SIG-M5 treated with dmso at 0.1 percent for 504 hours (cell line): ENCODE results near the gene ZDHHC16.
"Not testable (repeated sequence)": the region's sequence is repeated elsewhere in the genome, so short reads cannot be mapped to it uniquely, and the experiment has no call there.

Experiments used
- DNase-seq: peaks from one replicate; lab custom pipeline; 2025; ENCODE audit not compliant: unreplicated experiment; lab: John Stamatoyannopoulos, UW

Gene ZDHHC16

DNA sequence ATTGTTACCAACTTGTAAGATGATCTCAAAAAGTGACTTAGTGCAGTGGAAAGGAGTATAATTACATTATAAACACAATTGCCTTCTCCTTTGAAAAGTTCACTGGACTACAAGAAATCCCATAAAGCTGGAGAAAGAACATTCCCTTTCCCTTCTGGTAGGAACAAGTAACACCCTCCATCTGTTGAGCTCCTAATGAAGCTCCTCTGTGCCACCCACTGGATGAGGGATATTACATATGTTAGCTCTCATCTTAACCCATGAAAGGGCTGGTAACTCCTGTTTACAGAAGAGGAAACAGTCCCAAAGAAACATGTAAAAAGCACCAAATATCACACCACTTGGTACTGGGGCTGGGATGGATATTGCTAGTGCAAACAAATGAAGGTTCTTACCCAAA is 11.9 kb upstream of the ZDHHC16 start:
- DNase-seq, result no peak

DNA sequence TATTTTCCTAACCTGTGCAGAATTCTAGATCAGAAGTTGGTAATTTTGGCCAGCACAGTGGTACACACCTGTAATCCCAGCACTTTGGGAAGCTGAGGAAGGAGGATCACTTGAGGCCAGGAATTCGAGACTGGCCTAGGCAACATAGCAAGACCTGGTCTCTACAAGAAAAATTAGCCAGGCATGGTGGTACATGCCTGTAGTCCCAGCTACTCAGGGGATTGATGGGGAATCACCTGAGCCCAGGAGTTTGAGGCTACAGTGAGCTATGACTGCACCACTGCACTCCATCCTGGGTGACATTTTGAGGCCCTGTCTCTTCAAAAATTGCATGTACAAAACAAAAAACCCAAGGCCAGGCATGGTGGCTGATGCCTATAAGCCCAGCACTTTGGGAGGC is 11.4 kb upstream of the ZDHHC16 start:
- DNase-seq, result no peak

DNA sequence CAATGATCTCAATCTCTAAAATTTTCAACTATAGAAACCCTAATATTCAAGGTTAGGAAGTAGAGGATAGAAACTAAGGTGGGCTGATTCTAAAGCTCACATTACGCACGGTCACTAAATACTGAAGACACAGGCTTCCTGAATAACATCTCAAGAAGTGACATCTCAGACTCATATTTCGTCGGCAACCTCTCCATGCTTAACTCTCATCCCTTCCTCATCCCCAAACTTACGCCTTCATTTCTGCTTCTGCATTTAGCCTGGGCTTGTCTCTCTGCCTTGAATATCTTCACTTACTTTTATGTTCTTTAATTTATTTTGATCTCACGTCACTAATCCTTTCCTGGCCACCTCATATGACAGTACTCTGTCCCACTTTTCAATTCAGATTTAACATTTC is 10.8 kb upstream of the ZDHHC16 start:
- DNase-seq, result no peak

DNA sequence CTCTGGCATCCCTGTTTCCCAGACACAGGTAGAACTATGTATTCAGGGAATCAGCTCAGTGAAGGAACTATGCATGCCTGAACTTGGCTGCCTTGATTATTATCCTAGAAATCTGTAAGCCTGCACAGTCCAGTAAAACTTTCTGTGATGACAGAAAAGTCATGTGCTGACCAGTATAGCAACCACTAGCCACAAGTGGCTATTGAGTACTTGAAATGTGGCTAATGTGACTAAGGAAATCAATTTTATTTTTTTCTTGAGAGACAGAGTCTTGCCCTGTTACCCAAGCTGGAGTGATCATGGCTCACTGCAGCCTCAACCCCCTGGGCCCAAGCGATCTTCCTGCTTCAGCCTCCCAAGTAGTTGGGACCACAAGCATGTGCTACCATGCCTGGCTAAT is 3.7 kb upstream of the ZDHHC16 start:
- no peak for DNase-seq

DNA sequence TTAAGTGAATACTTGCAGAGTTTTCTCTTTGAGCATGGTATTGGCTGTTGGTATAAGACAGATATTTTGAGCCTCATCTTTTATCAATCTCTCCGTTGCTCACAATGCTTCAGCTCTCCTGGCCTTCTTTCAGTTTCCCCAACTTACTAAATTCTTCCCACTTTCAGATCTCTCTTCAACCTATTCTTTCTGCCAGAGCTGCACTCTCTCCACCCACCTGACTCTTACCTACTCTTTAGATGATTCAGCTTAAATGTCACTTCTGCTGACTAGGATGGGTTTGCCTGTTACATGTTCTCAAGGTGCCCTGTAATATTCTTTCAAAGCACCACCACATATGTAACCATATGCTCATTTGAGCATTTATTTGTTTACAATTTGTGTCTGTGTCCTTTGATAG is 1.8 kb upstream of the ZDHHC16 start:
- DNase-seq, result no peak

DNA sequence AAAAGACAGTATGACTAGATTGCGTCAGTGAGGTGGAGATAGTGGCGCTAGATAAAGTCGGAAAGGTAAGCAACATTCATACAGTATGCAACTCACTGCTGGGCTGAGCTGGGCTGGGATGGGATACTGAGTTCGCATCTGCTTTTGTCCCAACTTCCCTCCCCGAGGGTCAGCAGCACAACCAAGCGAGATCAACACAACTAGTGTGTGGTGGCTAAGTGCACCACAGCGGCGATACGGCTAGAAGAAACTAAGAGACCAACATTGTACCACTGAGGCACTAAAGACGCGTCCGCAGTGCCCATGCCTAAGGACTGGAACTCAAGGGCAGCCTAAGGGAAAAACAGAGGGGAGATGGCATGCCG is 636 bp upstream of the ZDHHC16 start:
- DNase-seq, result no peak

DNA sequence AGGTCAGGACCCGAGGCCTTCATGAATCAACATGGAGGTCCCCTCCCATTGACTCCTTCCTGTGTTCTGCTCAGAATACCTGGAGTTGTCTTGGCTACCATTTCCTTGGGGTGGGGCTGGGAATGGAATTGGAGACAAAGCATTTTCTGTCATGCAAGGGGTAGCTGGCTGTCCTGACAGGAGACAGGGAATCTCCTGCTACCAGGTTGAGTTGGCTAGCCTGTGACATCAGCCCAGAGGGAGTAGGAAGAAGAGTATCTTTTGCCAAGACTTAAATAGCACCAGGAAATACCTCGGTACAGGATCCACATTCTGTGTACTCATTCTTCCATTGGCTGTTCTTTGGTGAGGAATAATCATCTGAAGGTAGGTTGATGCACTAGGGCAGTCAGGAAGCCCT is 4.9 kb downstream of the ZDHHC16 start:
- DNase-seq, result no peak

DNA sequence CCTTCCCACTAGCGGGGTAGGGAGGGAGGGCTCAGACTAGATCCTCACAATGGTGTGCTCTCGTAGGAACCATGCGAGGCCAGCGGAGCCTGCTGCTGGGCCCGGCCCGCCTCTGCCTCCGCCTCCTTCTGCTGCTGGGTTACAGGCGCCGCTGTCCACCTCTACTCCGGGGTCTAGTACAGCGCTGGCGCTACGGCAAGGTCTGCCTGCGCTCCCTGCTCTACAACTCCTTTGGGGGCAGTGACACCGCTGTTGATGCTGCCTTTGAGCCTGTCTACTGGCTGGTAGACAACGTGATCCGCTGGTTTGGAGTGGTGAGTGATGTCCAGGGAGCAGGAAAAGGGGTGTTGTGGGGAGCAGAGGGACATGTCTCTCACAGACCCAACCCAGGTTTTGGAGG is 5.6 kb downstream of the ZDHHC16 start:
- DNase-seq, result no peak

DNA sequence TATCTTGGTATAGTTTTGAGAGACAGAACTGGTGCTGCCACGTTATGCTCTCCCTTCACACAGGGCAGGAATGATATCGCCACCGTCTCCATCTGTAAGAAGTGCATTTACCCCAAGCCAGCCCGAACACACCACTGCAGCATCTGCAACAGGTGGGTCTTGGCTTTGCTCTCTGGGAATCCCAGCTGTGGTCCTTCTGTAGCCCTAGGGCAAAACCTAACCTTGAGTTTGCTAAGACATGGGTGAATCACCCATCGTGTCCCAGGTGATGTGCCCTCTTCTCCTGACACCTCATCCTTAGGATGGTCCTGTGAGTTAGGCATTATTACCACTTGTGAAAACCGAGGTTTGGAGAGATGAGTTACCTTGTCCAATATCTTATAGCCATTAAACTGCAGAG is 6.4 kb downstream of the ZDHHC16 start:
- no peak for DNase-seq

DNA sequence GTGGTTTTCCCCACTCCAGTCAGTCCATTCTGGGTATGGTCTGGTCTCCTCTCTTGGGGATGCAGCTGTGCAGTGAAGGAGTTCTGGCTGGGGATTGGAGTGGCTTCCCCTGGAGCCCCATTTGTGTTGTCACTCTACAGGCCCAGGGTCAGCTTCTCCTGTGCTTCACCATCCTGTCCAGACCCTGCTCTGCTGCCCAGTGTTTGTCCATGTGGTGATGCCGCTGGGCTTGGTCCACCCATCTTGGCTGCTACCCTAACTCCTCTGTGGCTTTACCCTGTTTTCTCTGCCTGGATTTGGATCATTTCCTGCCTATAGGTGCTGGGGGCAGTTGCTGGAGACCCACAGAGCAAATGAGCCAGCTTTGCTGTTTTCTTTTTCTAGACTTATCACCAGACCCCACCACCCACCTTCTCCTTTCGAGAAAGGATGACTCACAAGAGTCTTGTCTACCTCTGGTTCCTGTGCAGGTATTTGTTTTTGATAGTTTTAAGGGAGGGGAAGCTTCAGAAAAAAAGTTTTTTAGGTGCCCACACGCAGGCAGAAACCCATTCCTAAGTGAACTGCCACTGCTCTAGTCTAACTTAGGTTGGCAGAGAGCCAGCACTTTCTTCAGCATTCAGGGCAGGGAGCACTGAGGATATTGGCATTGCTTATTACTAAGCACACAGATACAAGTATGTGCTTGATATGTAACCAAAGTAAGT is 8.5 kb downstream of the ZDHHC16 start:
- DNase-seq, result no peak

DNA sequence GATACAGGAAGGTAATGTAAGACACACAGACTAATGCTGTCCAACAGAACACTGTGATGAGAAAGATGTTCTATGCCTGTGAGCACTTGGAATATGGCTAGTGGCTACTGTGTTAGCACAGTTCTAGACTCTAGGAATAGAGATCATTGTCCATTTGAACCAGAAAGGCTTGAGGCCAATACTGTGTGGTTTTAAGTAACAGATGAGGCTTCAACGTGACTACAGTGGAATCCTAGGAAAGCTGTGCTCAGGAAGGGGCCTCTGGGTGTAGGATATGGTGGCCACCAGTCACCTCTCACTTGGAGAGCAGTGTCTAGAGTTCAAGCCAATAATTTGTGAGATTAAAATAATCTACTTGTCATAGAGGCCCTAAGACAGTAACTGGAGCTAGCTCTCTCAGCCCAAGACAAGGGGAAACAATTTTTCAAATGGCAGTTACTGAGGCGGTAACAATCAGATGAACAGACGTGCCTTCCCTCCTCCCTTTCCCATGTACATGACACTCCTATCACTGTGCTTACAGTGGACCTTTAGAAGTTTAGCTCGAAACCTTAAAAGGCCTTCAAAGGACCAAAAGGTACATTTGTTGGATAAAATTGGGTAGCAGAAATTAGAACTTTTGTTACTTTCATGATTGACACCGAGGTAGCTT is 10.2 kb downstream of the ZDHHC16 start:
- DNase-seq, result no peak

DNA sequence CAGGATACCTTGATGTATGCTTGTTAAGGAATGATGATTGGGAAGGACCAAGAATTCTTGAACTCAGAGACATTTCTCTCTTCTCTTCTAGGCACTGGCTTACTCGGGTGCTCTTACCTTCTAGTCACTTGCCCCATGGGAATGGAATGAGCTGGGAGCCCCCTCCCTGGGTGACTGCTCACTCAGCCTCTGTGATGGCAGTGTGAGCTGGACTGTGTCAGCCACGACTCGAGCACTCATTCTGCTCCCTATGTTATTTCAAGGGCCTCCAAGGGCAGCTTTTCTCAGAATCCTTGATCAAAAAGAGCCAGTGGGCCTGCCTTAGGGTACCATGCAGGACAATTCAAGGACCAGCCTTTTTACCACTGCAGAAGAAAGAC is 10.7 kb downstream of the ZDHHC16 start:
- no peak for DNase-seq

DNA sequence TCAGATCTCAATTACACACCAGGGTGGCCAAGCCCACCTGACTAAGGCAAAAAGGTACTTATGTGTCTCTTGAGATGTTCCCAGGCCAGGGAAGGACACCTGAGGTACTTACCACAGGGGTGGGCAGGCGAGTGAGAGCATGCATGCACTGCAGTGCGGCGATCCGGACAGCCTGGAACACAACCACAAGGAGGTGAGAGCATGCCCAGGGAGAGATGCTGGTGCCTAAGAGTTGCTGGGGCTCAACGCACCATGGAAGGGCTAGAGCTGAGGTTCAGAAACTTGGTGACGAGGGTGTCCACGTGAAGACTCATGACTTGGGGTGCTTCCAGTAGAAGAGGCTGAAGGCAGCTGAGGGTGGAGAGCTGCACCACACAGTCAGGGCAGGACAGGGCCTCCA is 13.1 kb downstream of the ZDHHC16 start:
- no peak for DNase-seq

DNA sequence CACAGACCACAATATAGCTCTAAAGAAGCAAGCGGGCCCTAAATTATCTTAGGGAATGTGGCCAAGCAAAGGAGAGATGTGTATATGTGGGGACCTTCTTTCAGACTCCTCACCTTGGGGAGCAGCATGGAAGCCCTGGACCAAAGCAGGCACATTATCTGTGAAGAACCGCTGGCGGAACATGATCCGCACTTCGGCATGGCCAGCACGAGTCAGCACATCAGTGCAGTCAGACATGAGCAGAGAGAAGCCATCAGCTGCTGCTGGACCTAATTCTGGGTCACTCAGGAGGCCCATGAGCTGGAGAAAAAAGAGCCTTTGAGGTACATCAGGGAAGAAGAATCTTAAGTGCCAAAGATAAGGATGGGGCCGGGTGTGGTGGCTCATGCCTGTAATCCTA is 14.0 kb downstream of the ZDHHC16 start:
- DNase-seq, result no peak

DNA sequence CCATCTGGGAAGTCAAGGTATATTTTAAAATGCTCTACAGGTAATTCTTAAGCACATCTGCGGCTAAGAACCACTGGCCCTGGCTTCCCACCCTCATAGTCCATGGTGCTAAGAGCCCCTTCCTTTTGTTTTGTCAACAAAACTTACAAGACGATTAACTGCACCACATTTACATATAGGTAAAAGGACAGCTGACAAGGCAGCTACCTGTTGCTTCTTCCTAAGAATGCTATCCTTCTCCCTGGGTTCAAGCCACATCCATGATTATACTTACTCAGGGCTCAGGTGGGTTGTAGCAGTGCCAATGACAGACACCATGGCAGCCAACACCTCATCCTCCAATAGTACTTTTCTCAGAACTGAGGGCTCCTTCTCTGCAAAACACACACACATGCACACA is 16.3 kb downstream of the ZDHHC16 start:
- no peak for DNase-seq

DNA sequence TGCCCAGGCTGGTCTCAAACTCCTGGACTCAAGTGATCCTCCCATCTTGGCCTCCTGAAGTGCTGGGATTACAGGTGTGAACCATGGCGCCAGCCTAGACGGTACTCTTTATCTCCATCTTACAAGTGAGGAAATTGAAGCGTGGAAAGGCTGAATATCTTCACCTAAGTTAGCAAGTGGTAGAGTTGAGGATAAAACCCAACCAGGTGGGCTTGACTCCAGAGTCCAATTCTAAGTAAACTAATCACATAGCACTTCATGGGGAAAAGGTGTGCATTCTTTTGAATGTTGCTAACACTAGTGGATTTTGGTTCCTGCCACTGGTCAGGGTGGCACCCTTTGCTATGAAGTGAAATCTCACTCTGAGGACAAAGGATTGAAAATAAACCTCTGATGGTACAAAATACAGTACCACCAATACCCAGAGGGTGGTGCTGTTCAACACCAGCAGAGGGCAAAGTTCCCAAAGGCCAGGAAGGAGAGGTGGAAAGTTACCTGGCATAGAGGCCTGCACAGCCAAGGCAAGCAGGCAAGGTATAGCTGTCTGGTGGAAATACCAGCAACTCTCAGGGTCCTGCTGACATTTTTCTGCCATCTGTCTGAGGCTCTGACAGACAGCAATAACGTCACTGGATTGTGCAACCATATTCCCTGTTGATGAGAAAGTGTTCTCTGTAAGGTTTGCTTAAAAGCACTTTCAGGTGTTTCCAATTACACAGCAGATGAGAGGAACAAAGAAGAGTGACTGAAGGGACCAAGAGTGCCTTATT is 17.6 kb downstream of the ZDHHC16 start:
- DNase-seq, result peak; percentile 41

DNA sequence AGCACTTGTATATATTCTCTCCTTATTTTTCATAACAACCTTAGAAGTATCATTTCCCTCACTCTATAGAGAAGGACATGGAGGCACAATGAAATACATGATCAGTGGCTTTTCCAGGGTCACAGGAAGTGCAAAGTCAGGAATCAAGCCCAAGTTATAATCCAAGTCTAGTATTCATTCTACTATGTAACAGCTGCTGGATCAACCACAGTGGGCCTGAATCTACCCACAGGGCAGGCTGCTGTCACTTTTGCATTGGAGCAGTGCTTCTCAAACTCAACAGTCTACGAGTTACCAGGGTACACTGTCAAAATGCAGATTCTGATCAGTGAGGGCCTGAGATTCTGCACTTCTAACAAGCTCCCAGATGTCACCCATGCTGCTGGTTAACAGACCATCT is 18.3 kb downstream of the ZDHHC16 start:
- DNase-seq, result no peak

DNA sequence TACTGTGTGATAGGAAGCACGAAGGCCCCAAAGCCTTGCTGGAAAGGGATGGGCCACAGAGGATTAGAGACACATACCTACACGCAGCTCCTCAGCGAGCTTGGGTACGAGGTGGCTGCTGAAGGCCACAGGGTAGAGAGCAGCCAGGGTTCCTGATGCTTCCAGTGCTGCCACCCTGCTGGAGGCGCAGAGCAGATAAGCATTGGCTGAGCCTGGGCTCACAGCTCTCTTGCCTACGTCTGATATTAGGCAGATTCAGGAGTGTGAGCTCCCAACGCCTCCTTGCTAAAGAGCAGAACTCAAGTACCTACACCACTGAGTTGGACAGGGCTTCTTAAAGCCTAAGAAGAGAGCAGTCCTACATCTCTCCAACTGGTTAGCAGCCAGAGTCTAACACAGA is 20.0 kb downstream of the ZDHHC16 start:
- no peak for DNase-seq

DNA sequence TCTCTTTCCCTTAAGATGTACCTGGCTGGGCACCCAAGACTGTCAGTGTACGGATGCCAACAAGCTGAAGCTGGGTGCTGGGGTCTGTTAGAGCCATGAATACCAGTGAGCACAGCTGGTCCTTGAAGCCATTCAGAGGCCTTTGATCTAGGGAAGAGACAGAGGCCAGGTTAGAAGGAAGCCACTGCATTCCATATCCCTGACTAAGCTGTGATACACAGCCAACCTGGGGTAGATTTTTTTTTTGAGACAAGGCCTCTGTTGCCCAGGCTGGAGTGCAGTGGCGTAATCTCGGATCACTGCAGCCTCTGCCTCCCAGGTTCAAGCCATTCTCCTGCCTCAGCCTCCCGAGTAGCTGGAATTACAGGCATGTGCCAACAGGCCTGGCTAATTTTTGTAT is 20.8 kb downstream of the ZDHHC16 start:
- DNase-seq, result no peak

DNA sequence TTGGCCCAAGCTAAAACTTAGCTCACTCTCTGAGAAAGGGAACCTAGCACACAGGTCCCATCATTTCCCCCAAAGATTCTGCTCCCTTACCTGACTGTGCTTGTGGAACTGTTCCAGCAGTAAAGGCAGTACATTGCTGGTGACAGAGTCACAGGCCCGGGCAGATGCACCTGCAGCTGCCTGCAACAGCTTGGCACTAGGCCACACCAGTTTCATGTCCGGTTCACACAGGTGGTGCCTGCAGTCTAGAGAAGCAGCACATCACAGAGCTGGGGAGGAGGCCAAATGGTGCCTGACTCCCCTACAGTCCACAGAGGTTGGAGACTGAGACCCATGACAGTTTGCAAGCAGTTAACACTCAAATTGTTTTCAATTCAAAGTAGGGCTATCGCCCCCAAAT is 22.2 kb downstream of the ZDHHC16 start:
- DNase-seq, result no peak

DNA sequence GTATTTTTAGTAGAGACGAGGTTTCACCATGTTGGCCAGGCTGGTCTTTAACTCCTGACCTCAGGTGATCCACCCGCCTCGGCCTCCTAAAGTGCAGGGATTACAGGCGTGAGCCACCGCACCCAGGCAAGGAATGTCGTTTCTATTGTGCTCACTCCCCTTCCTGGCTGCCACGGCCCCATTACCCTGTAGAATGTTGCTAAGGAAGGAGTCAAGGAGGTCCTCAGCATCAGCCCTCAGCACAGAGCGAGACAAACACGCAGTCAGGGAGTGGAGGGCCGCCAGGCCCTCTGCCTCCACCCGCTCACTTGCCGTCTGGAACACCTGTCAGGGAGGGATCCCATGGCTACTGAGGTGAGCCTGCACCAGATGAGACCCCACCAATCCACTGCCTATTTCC is 22.8 kb downstream of the ZDHHC16 start:
- not testable (repeated sequence) for DNase-seq

DNA sequence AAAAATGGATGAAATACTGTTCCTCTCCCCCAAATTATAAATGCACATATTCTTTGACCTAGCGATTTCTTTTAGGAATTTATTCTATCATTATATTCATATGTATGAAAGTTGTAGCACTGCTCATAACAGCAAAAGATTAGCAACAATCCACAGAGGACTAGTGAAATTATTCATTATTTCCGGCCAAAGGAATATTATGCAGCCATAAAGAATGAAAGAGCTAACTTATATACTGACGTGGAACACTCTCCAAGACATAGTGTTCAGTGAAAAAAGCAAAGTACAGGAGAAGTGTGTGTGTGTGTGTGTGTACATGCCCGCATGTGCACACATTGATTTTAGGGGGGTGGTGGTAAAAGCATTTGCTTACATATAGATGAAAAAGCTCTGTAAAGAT is 28.9 kb downstream of the ZDHHC16 start:
- no peak for DNase-seq
